NCI-H128 (cell line): ENCODE measurements around the gene ZFC3H1.
"Not testable (repeated sequence)": the region's sequence is repeated elsewhere in the genome, so short reads cannot be mapped to it uniquely, and the experiment has no call there.

ENCODE experiments used
- DNase-seq: peaks from one replicate; lab custom pipeline; 2025; ENCODE audit not compliant: unreplicated experiment; lab: John Stamatoyannopoulos, UW

Gene ZFC3H1

DNA sequence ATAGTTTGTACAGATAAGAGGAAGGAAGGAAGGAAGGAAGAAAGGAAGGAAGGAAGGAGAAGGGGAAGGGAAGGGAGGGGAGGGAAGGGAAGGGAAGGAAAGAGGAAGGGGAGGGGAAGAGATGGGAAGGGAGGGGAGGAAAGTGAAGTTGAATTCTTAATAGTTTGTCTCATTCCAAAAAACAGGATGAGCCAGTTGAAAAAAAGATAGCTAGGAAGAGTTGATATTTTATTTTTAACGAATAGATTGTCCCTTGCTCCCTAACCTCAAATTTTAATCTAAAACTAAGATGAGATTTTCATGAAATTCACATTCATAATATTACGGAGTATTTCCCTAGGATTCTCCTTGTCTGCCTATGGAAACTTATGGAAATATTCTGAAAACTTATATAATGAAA, 80.7 kb downstream of the ZFC3H1 start:
- no peak for DNase-seq

DNA sequence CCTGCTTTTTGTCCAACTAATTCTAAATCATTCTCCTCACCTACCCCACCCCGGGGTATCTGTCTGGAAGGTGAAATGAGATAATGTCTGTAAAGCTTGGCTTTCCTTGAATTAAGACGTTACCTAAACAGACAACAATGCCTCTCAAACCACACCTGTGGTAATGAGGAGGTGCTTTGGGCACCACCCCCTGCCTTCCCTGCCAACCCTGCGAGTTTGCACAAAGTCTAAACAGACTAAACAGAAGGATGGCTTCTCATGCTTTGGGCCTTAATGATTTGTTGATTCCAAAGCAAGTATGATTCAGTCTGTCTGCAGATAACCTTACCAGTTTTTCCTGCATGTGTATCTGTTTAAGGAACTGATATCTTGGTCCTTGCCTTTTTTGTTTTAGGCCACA, 82.4 kb downstream of the ZFC3H1 start:
- no peak for DNase-seq

DNA sequence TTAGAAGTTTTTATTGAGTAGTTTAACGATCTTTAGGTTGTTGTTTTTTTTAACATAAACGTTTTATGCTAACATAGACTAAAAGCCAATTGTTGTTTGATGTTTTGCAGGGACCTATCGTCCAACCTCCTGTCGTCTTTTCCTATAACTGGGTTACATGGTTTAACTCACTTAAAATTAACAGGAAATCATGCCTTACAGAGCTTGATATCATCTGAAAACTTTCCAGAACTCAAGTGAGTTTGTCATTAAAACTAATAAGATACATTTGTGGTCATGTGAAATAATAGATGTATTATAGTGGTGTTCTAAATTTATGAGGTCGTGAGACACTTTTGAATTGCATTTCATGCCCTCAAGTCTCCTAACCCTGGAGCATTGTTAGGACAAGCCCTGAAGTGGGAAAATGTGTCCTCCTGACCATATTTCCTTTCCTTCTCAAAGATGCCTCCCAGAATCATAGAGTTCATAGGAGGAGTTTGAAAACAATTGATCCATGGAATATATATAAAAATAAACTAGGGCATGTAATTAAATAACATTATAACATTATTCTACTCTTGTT, 84.9 kb downstream of the ZFC3H1 start:
- no peak for DNase-seq

DNA sequence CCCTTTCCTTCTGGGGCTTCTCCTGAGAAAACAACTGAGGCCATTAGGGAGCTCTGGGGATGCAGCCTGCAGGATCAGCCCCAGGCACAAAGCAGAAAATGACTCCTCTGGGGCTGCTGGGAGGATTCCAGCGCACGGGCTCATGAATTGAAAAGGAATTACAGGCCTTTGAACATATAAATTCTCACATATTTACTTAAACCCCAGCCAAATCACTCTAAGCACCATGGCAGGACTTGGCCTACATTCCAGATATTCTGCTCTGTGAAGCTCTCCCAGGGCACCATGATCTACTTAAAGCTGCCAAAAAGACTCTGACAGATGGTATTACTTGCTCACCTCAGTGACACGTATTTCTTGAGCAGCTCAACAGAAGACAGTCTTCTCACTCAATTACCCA, 87.2 kb downstream of the ZFC3H1 start:
- no peak for DNase-seq

DNA sequence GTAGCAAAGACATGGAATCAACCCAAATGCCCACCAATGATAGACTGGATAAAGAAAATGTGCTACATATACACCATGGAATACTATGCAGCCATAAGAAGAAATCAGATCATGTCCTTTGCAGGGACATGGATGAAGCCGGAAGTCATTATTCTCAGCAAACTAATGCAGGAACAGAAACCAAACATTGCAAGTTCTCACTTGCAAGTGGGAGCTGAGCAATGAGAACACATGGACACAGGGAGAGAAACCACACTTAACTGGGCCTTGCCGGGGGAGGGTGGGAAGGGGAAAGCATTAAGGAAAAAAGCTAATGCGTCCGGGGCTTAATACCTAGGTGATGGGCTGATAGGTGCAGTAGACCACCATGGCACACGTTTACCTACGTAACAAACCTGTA, 93.8 kb downstream of the ZFC3H1 start:
- not testable (repeated sequence) for DNase-seq

DNA sequence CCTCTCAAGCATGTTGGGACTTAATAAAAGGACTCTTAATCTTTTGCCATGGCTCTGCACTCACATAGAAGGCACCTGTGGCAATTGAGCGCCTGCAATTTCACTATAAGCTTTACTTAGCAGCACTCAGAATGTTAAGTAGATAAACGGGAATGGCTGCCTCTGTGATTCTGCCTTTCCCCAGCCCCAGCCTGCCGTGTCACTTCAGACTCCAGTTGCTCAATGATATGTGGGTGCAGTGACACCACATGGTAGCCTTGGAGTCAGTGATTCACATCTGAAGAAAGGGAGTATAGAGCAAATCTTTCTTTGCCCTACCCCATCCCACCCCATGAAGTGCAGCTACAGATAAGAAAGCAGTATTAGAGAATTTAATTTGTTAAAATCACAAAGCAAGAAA, 96.1 kb downstream of the ZFC3H1 start:
- no peak for DNase-seq

DNA sequence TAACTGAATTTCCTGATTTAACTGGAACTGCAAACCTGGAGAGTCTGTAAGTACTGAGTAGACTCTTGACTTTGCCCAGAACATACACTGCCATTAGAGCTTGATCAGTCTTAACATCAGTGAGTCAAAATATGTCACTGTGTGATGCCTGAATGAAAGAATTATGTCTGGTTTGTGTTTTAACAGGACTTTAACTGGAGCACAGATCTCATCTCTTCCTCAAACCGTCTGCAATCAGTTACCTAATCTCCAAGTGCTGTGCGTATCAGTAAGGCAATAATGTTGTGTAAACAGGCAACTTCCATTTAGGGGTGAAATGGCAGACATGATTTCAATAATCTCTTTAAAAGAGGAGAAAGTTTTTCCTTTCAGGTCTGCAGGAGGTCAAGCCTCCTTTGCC, 97.0 kb downstream of the ZFC3H1 start:
- DNase-seq, result no peak

DNA sequence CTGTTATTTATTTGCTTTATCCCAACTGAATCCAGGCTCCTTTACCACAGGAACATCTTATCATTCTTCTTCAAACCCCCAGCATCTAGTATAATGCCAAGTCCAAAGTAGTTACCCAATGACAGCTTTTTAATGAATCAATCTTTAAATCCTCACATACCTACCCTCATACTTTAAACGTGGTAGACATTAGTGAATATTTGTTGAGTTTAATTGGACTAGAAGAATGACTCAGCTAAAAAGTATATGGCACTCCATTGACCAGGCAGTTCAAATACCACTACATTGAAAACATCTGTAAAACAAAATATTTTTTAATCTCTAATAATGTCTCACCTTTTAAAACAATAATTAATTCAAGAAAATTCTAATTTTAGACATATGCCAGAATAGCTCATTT, 98.1 kb downstream of the ZFC3H1 start:
- no peak for DNase-seq

DNA sequence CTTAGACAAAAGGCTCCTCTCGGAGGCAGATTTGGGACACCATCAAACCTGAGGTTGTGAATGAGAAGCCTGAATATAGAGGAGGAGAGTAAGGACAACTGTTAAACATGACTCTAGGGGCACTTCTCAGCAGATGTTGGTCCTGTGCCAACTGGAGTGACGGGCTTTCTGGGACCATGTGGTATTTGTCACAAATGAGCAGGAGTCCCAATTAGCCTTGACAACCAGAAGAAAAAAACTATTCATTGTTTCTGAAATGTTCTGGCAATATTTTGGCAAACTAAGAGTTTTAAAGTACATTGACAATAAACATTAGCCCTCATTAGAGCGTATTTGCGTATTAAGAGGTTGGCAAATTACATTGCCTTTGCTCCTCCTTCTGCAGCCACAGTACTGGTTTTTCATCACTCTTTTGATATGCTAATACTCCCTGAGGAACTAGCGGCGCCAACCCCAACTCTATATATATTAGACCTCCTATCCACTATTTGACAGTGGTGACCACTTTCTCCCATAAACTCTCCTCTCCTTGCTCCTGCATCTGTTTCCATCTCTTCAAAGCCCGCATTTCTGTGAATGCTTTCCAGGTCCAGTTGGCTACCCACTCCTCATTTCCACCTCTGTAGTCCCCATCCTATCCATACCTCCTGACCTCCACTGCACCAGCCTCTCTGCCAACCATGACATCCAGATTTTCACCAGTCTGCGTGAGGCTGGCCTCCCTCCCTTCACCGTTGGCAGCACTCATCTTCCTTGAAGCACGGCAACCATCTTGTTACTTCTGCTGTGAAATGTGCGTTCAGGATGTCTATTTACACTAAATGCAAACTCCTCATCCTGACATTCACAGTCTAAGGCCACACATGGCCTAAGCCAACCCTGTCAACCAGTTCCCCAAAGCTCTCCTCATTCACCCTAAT, 100.7 kb downstream of the ZFC3H1 start:
- DNase-seq, result no peak
